Activated CD4-positive, alpha-beta T cell treated with anti-CD3 and anti-CD28 coated beads, Interleukin-2, amount 50 U/mL, for 24 hours (primary cell): Measurements from ENCODE around the gene ADAM22.
"Not testable (repeated sequence)": the region's sequence is repeated elsewhere in the genome, so short reads cannot be mapped to it uniquely, and the experiment has no call there.

Experiments
- DNase-seq, 2 donors: peaks; one replicate each; pipeline ENCODE4 v3.0.0-alpha.2; 2020; ENCODE audit warnings: low read depth in 1 of 2, low spot score in 1 of 2

Gene ADAM22

GRCh38 chr7:88153378-88153777 is 219.3 kb downstream of the ADAM22 start:
- no peak for DNase-seq

GRCh38 chr7:88155756-88156155 is 221.7 kb downstream of the ADAM22 start:
- no peak for DNase-seq

- no peak for DNase-seq
These were observed 222.3 kb downstream of the ADAM22 start for GRCh38 chr7:88156356-88156755.

- DNase-seq = not testable (repeated sequence)
These were observed 225.7 kb downstream of the ADAM22 start for GRCh38 chr7:88159741-88160140.

GRCh38 chr7:88165697-88166096 is 231.6 kb downstream of the ADAM22 start:
- DNase-seq = no peak

GRCh38 chr7:88167223-88167622 is 233.2 kb downstream of the ADAM22 start:
- DNase-seq = no peak

GRCh38 chr7:88167721-88168120 is 233.7 kb downstream of the ADAM22 start:
- no peak for DNase-seq

GRCh38 chr7:88169717-88170320 is 235.8 kb downstream of the ADAM22 start:
- DNase-seq = no peak

- no peak for DNase-seq
These were observed 238.8 kb downstream of the ADAM22 start for GRCh38 chr7:88172842-88173241.

- no peak for DNase-seq
These were observed 242.1 kb downstream of the ADAM22 start for GRCh38 chr7:88176190-88176589.

GRCh38 chr7:88183051-88183450 is 249.0 kb downstream of the ADAM22 start:
- no peak for DNase-seq

GRCh38 chr7:88184848-88185304 is 250.8 kb downstream of the ADAM22 start:
- DNase-seq = no peak

- no peak for DNase-seq
These were observed 251.6 kb downstream of the ADAM22 start for GRCh38 chr7:88185650-88186049.

GRCh38 chr7:88191911-88192310 is 257.9 kb downstream of the ADAM22 start:
- DNase-seq = no peak

GRCh38 chr7:88200261-88200660 is 266.2 kb downstream of the ADAM22 start:
- DNase-seq = no peak

GRCh38 chr7:88200789-88201188 is 266.7 kb downstream of the ADAM22 start:
- no peak for DNase-seq

- no peak for DNase-seq
These were observed 267.3 kb downstream of the ADAM22 start for GRCh38 chr7:88201305-88201704.

- no peak for DNase-seq
These were observed 268.2 kb downstream of the ADAM22 start for GRCh38 chr7:88202278-88202677.

GRCh38 chr7:88202799-88203198 is 268.7 kb downstream of the ADAM22 start:
- DNase-seq = no peak

- no peak for DNase-seq
These were observed 269.4 kb downstream of the ADAM22 start for GRCh38 chr7:88203401-88203800.

GRCh38 chr7:88204525-88205110 is 270.6 kb downstream of the ADAM22 start:
- DNase-seq = no peak

- no peak for DNase-seq
These were observed 271.1 kb downstream of the ADAM22 start for GRCh38 chr7:88205179-88205578.

GRCh38 chr7:88206254-88206653 is 272.2 kb downstream of the ADAM22 start:
- DNase-seq = no peak
